GM12872 (cell line): ENCODE measurements around the gene RSF1.

Experiments
- TF ChIP-seq, protein P1 (sequence below): IDR thresholded peaks from 3 replicates; pipeline ENCODE4 v1.5.1; 2011; ENCODE audit warnings: low read depth, mild to moderate bottlenecking, low read length, moderate library complexity; ENCODE audit not compliant: insufficient read depth

The RSF1 gene

DNA sequence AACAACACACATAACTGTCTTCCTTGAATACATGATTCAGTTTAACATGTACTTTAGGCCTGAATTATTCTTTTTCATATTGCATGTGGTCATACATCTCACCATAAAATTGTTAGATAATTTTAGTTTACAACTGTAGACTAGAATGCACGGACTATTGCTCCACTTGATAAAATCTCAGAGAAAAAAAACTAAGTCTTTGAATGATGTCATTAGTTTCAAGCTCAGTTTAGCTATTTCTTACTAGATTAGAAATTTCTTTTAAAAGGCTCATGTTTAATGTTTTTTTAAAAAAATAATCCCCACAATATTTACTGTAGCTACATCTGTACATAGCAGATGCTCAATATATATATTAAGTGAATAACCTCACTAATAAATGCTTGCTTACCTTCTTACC lies 5.1 kb downstream of the RSF1 start:
- TF ChIP-seq, protein P1, sequence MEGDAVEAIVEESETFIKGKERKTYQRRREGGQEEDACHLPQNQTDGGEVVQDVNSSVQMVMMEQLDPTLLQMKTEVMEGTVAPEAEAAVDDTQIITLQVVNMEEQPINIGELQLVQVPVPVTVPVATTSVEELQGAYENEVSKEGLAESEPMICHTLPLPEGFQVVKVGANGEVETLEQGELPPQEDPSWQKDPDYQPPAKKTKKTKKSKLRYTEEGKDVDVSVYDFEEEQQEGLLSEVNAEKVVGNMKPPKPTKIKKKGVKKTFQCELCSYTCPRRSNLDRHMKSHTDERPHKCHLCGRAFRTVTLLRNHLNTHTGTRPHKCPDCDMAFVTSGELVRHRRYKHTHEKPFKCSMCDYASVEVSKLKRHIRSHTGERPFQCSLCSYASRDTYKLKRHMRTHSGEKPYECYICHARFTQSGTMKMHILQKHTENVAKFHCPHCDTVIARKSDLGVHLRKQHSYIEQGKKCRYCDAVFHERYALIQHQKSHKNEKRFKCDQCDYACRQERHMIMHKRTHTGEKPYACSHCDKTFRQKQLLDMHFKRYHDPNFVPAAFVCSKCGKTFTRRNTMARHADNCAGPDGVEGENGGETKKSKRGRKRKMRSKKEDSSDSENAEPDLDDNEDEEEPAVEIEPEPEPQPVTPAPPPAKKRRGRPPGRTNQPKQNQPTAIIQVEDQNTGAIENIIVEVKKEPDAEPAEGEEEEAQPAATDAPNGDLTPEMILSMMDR = no peak

DNA sequence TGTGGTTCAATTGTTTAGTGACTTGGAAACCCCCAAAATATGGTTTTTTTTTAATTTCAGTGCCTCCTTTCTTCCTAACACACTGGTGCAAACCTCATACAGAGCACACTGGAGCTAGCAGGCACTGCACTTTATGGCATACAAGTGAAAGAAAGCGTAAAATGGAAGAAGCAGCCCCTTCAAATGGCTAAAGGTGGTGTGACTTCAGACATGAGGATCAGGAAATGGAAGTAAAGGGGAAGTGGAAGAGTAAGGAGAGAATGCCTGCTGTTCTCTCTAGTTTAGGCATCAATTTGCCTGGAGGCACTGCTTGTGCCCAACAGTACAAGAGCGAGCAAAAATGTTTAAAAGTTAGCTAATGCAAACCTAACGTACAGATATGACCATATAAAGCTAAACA lies 5.7 kb downstream of the RSF1 start:
- TF ChIP-seq, protein P1 = no peak

- TF ChIP-seq, protein P1 = no peak
Observed at GRCh38 chr11:77813256-77813655, 7.3 kb downstream of the RSF1 start.

GRCh38 chr11:77806993-77807392 lies 13.5 kb downstream of the RSF1 start:
- TF ChIP-seq, protein P1 = no peak

- TF ChIP-seq, protein P1 = no peak
Observed at GRCh38 chr11:77806415-77806814, 14.1 kb downstream of the RSF1 start.

DNA sequence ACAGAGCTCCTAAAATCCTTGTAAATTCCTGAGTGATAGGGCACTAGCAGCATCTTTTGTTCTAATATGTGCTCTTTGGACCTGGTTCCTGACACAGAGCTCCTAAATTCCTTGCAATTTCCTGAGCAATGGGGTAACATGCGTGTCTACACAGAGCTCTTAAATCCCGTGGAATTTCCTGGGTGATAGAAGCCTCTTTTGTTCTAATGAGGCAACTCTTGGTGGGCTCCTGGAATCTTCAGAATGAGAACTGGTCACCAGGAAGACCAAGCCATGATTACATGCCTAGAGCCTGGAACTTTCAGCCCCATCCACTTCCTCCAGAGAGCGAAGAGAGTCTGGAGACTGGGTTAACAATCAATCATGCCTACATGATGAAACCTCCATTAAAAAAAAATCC lies 19.0 kb downstream of the RSF1 start:
- TF ChIP-seq, protein P1 = no peak

DNA sequence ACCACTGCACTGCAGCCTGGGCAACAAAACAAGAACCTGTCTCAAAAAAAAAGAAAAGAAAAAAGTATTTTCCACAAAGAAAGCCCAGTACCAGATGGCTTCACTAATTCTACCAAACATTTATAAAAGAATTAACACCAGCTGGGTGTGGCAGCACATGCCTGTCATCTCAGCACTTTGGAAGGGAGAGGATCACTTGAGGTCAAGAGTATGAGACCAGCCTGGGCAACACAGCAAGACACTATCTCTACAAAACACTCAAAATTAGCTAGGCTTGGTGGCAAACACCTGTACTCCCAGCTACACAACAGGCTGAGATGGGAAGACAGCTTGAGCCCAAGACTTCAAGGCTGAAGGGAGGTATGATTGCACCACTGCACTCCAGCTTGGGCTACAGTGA lies 20.1 kb downstream of the RSF1 start:
- TF ChIP-seq, protein P1 = no peak

- TF ChIP-seq, protein P1 = no peak
Observed at GRCh38 chr11:77799338-77799737, 21.2 kb downstream of the RSF1 start.
